GM23248 (cell line): ENCODE measurements around the gene LTB4R. TPM values are rescaled to one million over a fixed set of nuclear protein-coding genes. Genes with fewer than 3 reads are reported as not detected.

ENCODE experiments used
- DNase-seq: peaks from one replicate; pipeline ENCODE4 v3.0.0-alpha.2; 2015
- H2AFZ ChIP-seq: fragments of 200-600 bp; sonication (generic); 2 replicates; pipeline ENCODE4 v1.6.1; 2016; ENCODE audit warnings: antibody characterized with exemption
- H3F3A ChIP-seq: fragments of 200-600 bp; sonication (generic); 2 replicates; pipeline ENCODE4 v1.6.1; 2016; ENCODE audit warnings: mild to moderate bottlenecking, antibody characterized with exemption, mixed run types; ENCODE audit not compliant: insufficient read depth
- H3K27ac ChIP-seq: fragments of 200-600 bp; sonication (generic); 2 replicates; pipeline ENCODE4 v1.5.1; 2016; ENCODE audit warnings: mild to moderate bottlenecking
- H3K27me3 ChIP-seq: fragments of 200-600 bp; sonication (generic); replicated peaks from 2 replicates; pipeline ENCODE4 v1.6.1; 2016; ENCODE audit warnings: mild to moderate bottlenecking; ENCODE audit not compliant: insufficient read depth
- H3K36me3 ChIP-seq: fragments of 200-600 bp; sonication (generic); 2 replicates; pipeline ENCODE4 v1.6.1; 2016; ENCODE audit warnings: low read depth, mild to moderate bottlenecking
- H3K4me1 ChIP-seq: fragments of 200-600 bp; sonication (generic); 2 replicates; pipeline ENCODE4 v1.6.1; 2016; ENCODE audit warnings: mild to moderate bottlenecking; ENCODE audit not compliant: insufficient read depth
- H3K4me2 ChIP-seq: fragments of 200-600 bp; sonication (generic); one replicate; pipeline ENCODE4 v1.6.1; 2016; ENCODE audit warnings: mild to moderate bottlenecking; ENCODE audit not compliant: unreplicated experiment
- H3K4me3 ChIP-seq: fragments of 200-600 bp; sonication (generic); 2 replicates; pipeline ENCODE4 v1.5.1; 2016; ENCODE audit warnings: mild to moderate bottlenecking
- H3K79me2 ChIP-seq: fragments of 200-600 bp; sonication (generic); 2 replicates; pipeline ENCODE4 v1.6.1; 2016; ENCODE audit warnings: mild to moderate bottlenecking; ENCODE audit not compliant: insufficient read depth
- H3K9ac ChIP-seq: fragments of 200-600 bp; sonication (generic); 2 replicates; pipeline ENCODE4 v1.6.1; 2016; ENCODE audit warnings: mild to moderate bottlenecking
- H3K9me2 ChIP-seq: fragments of 200-600 bp; sonication (generic); 2 replicates; pipeline ENCODE4 v1.6.1; 2016; ENCODE audit warnings: mixed run types, mild to moderate bottlenecking, moderate library complexity; ENCODE audit not compliant: insufficient read depth
- H3K9me3 ChIP-seq: fragments of 200-600 bp; sonication (generic); one replicate; pipeline ENCODE4 v1.6.1; 2017; ENCODE audit warnings: low read depth
- H4K20me1 ChIP-seq: fragments of 200-600 bp; sonication (generic); 2 replicates; pipeline ENCODE4 v1.6.0; 2016; ENCODE audit not compliant: insufficient read depth
- EZH2 ChIP-seq: fragments of 200-600 bp; sonication (generic); IDR thresholded peaks from 2 replicates; pipeline ENCODE4 v1.6.1; 2018; ENCODE audit warnings: antibody characterized with exemption, mild to moderate bottlenecking; ENCODE audit not compliant: insufficient read depth, poor library complexity, severe bottlenecking
- EZH2phosphoT487 ChIP-seq: fragments of 200-600 bp; sonication (generic); IDR thresholded peaks from 2 replicates; pipeline ENCODE4 v1.6.1; 2018; ENCODE audit warnings: antibody characterized with exemption, moderate library complexity, mild to moderate bottlenecking, low read depth; ENCODE audit not compliant: insufficient read depth
- WGBS, 2 experiments: methylation state at CpG; one replicate each; pipeline ENCODE4 v1.1.6; 2015 to 2017; ENCODE audit warnings: low lambda C conversion rate in 2 of 2, low coverage in 1 of 2; ENCODE audit errors: missing lambda C conversion rate in 2 of 2; 5-methylcytosine and 5-hydroxymethylcytosine counted together
- in situ Hi-C: fragments of 300-500 bp; cut with MboI; formaldehyde crosslinking; loops from 2 replicates; pipeline ENCODE4 v1.15.0; 2020
- polyA plus RNA-seq: library from polyadenylated mRNA; unstranded; fragments of >200 nt; fragmentation: Nextera tagmentation; extraction: Ambion mirVana; gene quantifications from 2 replicates; pipeline ENCODE4 v1.2.1, GENCODE V29; 2016
- total RNA-seq: library from RNA; depleted of rRNA; stranded (reverse); fragments of >200 nt; shearing (Covaris generic); gene quantifications from 2 replicates; pipeline ENCODE4 v1.2.3, GENCODE V29; 2014

Gene LTB4R
- total and polyA plus RNA-seq, 2 experiments from 2014 or later: 1.1 to 2.4 TPM

DNA sequence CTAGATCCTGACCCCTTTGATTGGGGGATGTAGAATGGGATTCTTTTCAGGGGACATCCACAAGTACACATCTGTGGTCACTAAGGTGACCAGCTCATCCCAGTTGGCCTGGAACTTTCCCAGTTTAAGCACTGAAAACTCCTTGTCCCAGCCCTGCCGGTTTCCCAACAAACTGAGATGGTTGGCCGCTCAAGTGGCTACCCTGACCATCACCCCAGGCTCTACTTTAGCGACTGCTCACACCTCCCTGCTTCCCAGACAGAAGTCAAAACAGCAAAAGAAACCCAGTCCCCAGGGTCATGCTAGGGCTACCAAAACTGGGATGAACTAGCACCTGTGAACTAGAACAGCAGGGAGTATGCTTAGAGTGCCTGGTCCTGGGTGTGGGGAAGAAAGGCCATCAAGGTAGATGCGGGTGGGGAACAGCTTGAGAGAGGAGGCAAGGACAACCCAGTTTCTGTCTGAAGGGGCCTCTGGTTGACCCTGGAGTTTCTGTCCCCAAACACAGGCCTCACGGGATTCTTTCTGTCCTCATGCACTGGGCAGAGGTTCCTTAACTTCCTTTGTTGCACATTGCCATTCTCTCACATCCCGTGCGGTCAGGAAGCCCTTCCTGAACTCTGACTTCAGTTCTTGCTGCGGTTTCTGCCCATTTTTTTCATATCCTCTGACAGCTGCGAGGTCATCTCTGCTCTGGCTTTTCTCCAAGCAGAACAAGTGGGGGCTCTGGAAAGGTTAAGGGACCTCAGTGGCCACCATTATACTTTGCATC lies 1.6 kb downstream of the LTB4R start:
- Histone ChIP-seq H3K4me2 (no peak overlapping the region), H3K36me3 (no peaks in the 10 kb centered on the region), H4K20me1 (no peaks in the 10 kb centered on the region), H3K4me1 (peaks cover 28% of the 10 kb centered on the region), H3K4me3 (no peak overlapping the region), H3K9me2 (no peaks in the 10 kb centered on the region), H2AFZ (no peak overlapping the region), H3K27ac (no peak overlapping the region), H3K9me3 (no peaks in the 10 kb centered on the region), H3F3A (peaks cover 21% of the 10 kb centered on the region), H3K9ac (no peak overlapping the region), H3K79me2 (no peaks in the 10 kb centered on the region), H3K27me3 (no peaks in the 10 kb centered on the region)
- in situ Hi-C loops: no loop called here
- no peak for TF ChIP-seq EZH2
- 90 to 92% methylated on average over 9 of the region's 9 CpGs for WGBS, 2 experiments
- DNase-seq: no peak

DNA sequence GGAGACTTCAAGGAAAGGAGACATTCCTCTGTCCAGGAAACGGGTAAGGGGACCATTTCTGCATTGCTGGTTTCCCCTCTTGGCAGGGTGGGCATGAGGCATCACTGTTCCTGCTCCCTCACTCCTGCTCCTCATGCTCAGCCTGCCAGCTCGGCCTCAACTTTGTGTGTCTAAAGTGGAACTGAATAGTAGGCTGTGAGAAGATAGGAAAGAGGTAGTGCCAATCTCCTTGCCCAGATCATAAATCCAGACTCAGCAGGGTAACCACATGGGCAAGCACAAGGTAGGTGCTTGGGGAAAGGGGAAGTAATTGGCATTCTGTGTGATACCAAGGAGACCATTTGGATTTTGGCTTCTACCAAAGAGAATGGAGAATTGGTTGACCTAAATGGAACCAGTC lies 2.6 kb downstream of the LTB4R start:
- peaks cover 20% of the 10 kb centered on the region for H3F3A ChIP-seq
- no peak for DNase-seq
- in situ Hi-C loops: no loop called here
- no peak overlapping the region for H3K4me3 ChIP-seq
- WGBS, 2 experiments: 83 to 92% methylated on average over 2 of the region's 2 CpGs
- peaks cover 28% of the 10 kb centered on the region for H3K4me1 ChIP-seq
- H3K27me3 ChIP-seq: no peaks in the 10 kb centered on the region
- H3K27ac ChIP-seq: no peak overlapping the region
- TF ChIP-seq EZH2phosphoT487 (no peak), EZH2 (no peak)
- H3K9me3 ChIP-seq: no peaks in the 10 kb centered on the region
- H3K9ac ChIP-seq: no peak overlapping the region
- H2AFZ ChIP-seq: no peak overlapping the region
- H4K20me1 ChIP-seq: no peaks in the 10 kb centered on the region
- no peaks in the 10 kb centered on the region for H3K79me2 ChIP-seq
- no peak overlapping the region for H3K4me2 ChIP-seq
- H3K9me2 ChIP-seq: no peaks in the 10 kb centered on the region
- H3K36me3 ChIP-seq: no peaks in the 10 kb centered on the region

GRCh38 chr14:24314377-24315193 lies 3.3 kb downstream of the LTB4R start:
- Histone ChIP-seq H3K9me3 (no peaks in the 10 kb centered on the region), H3K4me3 (no peak overlapping the region), H3K9me2 (no peaks in the 10 kb centered on the region), H3K27me3 (no peaks in the 10 kb centered on the region), H2AFZ (no peak overlapping the region), H3K27ac (no peak overlapping the region), H3K4me2 (no peak overlapping the region), H3K79me2 (no peaks in the 10 kb centered on the region), H3K9ac (no peak overlapping the region), H4K20me1 (no peaks in the 10 kb centered on the region), H3F3A (peaks cover 14% of the 10 kb centered on the region), H3K36me3 (no peaks in the 10 kb centered on the region), H3K4me1 (peaks cover 28% of the 10 kb centered on the region)
- WGBS, 2 experiments: 83 to 93% methylated on average over 5 of the region's 5 CpGs
- no peak for DNase-seq
- TF ChIP-seq EZH2: no peak
- TF ChIP-seq EZH2phosphoT487: no peak
- in situ Hi-C loops: no loop called here

DNA sequence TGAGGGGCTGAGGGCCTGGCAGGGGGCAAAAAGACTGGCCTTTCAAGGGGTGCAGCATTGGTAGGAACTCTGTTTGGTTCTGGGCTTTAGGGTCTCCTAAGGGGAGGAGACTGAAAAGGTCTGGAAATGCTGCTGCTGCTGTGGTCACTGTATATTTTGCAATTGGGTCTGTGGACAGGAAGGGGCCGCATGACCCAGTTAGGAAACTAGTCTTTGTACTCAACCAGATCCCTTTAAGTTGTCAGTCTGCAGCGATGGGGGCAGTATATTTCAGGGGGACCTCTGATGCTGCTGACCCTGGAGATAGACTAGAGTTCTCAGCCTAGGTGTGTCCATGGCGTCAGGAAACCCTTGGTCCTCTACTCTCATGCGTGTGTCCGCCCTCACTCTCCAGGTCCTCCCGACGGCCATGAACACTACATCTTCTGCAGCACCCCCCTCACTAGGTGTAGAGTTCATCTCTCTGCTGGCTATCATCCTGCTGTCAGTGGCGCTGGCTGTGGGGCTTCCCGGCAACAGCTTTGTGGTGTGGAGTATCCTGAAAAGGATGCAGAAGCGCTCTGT lies 4.0 kb downstream of the LTB4R start:
- Histone ChIP-seq H3K9me2 (no peaks in the 10 kb centered on the region), H2AFZ (no peak overlapping the region), H3F3A (peaks cover 14% of the 10 kb centered on the region), H3K4me3 (no peak overlapping the region), H3K4me2 (no peak overlapping the region), H4K20me1 (no peaks in the 10 kb centered on the region), H3K9ac (no peak overlapping the region), H3K27me3 (no peaks in the 10 kb centered on the region; the same call in 1 of the 2 replicates), H3K4me1 (peaks cover 24% of the 10 kb centered on the region), H3K79me2 (no peaks in the 10 kb centered on the region), H3K27ac (no peak overlapping the region), H3K36me3 (no peaks in the 10 kb centered on the region), H3K9me3 (no peaks in the 10 kb centered on the region)
- WGBS, 2 experiments: 93 to 94% methylated on average over 10 of the region's 10 CpGs
- in situ Hi-C loops: no loop called here
- DNase-seq: no peak
- TF ChIP-seq EZH2phosphoT487: no peak
- TF ChIP-seq EZH2: no peak
